Activated CD4-positive, alpha-beta T cell treated with anti-CD3 and anti-CD28 coated beads, Interleukin-2, amount 10 ng/mL, durations not matched to agents 7 days and 5 days (primary cell): ENCODE results near the gene CRTC3. TPM values are rescaled to one million over a fixed set of nuclear protein-coding genes. Genes with fewer than 3 reads are reported as not detected.

Source experiments
- CTCF ChIA-PET: fragments of 350-600 bp; sonication (Branson Sonifier 250); formaldehyde crosslinking; loops from one replicate; lab custom pipeline; 2021; ENCODE audit warnings: antibody characterized with exemption; lab: Charles Lee
- POLR2A ChIA-PET: fragments of 350-600 bp; sonication (Branson Sonifier 250); formaldehyde crosslinking; loops from one replicate; lab custom pipeline; 2021; ENCODE audit warnings: antibody characterized with exemption; lab: Charles Lee
- DNase-seq: peaks from one replicate; pipeline ENCODE4 v3.0.0-alpha.2; 2020
- H3K27ac Mint-ChIP-seq: one replicate; pipeline ENCODE4 v1.8.0; 2021; ENCODE audit warnings: mild to moderate bottlenecking, moderate library complexity, mixed read lengths
- H3K27me3 Mint-ChIP-seq: one replicate; pipeline ENCODE4 v1.8.0; 2021; ENCODE audit warnings: mixed read lengths
- H3K36me3 Mint-ChIP-seq: one replicate; pipeline ENCODE4 v1.8.0; 2021; ENCODE audit warnings: low read depth, mixed read lengths
- H3K4me1 Mint-ChIP-seq: one replicate; pipeline ENCODE4 v1.8.0; 2021; ENCODE audit warnings: mixed read lengths
- H3K4me3 Mint-ChIP-seq: one replicate; pipeline ENCODE4 v1.8.0; 2021; ENCODE audit warnings: mild to moderate bottlenecking, moderate library complexity, mixed read lengths
- H3K9me3 Mint-ChIP-seq: one replicate; pipeline ENCODE4 v1.8.0; 2021; ENCODE audit warnings: mixed read lengths
- total RNA-seq, 2 experiments: library from RNA; stranded (reverse); gene quantifications; one replicate each; pipeline ENCODE4 v1.2.3, GENCODE V29; 2021

Gene CRTC3
- total RNA-seq, 2 experiments from 2014 or later = 85.1 to 90.7 TPM

DNA sequence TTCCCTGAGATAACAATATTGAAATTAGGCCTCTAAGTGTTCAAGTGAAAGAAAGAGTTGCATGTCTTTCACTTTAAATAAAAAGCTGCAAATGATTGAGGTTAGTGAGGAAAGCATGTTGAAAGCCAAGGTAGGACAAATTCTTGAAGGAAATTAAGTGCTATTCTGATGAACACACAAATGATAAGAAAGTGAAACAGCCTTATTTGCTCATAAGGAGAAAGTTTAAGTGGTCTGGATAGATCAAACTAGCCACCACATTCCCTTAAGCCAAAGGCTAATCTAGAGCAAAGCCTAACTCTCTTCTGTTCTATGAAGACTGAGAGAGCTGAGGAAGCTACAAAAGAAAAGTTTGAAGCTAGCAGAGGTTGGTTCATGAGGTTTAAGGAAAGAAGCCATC, 36.1 kb downstream of the CRTC3 start:
- ChIA-PET CTCF (interaction anchor here (0.5 to 1.3 kb wide), 4 partner anchors 15 to 366 kb away, joined by 3 to 7 read pairs (median 4); no protein-coding TSS in a partner anchor), POLR2A (no interaction called here)
- H3K27ac Mint-ChIP-seq = peak overlapping the region; percentile 95
- no peak for DNase-seq
- no peaks in the 10 kb centered on the region for H3K9me3 Mint-ChIP-seq
- H3K4me1 Mint-ChIP-seq = peaks cover 91% of the 10 kb centered on the region
- peaks cover 52% of the 10 kb centered on the region for H3K36me3 Mint-ChIP-seq
- H3K27me3 Mint-ChIP-seq = no peaks in the 10 kb centered on the region
- peak overlapping the region; percentile 1 for H3K4me3 Mint-ChIP-seq

GRCh38 chr15:90570643-90571042, 40.9 kb downstream of the CRTC3 start:
- Mint-ChIP-seq H3K4me1 (peaks cover 90% of the 10 kb centered on the region), H3K27me3 (no peaks in the 10 kb centered on the region), H3K36me3 (peaks cover 49% of the 10 kb centered on the region), H3K27ac (peak overlapping the region; percentile 91), H3K9me3 (peaks cover 10% of the 10 kb centered on the region), H3K4me3 (peak overlapping the region; percentile 20)
- no peak for DNase-seq
- POLR2A ChIA-PET = no interaction called here
- CTCF ChIA-PET = interaction anchor here (1.0 to 1.6 kb wide), 2 partner anchors 10 to 14 kb away, joined by 3 to 8 read pairs; no protein-coding TSS in a partner anchor

- no peak for DNase-seq
- peaks cover 12% of the 10 kb centered on the region for H3K9me3 Mint-ChIP-seq
- no peaks in the 10 kb centered on the region for H3K27me3 Mint-ChIP-seq
- peak overlapping the region; percentile 12 for H3K4me3 Mint-ChIP-seq
- ChIA-PET POLR2A (no interaction called here), CTCF (interaction anchor here (1.0 to 1.6 kb wide), 3 partner anchors 10 to 31 kb away, joined by 3 to 8 read pairs (median 4); no protein-coding TSS in a partner anchor)
- H3K36me3 Mint-ChIP-seq = peaks cover 50% of the 10 kb centered on the region
- peaks cover 89% of the 10 kb centered on the region for H3K4me1 Mint-ChIP-seq
- H3K27ac Mint-ChIP-seq = peak overlapping the region; percentile 84
Measured at GRCh38 chr15:90571063-90571541, 41.4 kb downstream of the CRTC3 start.

- CTCF ChIA-PET = interaction anchor here (0.6 to 1.8 kb wide), 8 partner anchors 9 to 562 kb away, joined by 3 to 5 read pairs (median 4); no protein-coding TSS in a partner anchor
- peak overlapping the region; percentile 94 for H3K27ac Mint-ChIP-seq
- no peaks in the 10 kb centered on the region for H3K27me3 Mint-ChIP-seq
- peaks cover 54% of the 10 kb centered on the region for H3K36me3 Mint-ChIP-seq
- peaks cover 14% of the 10 kb centered on the region for H3K9me3 Mint-ChIP-seq
- no peak for DNase-seq
- POLR2A ChIA-PET = interaction anchor here (1.0 kb wide), 1 partner anchor 33 kb away, joined by 3 read pairs; no protein-coding TSS in a partner anchor
- H3K4me3 Mint-ChIP-seq = peak overlapping the region; percentile 26
- peaks cover 90% of the 10 kb centered on the region for H3K4me1 Mint-ChIP-seq
Measured at GRCh38 chr15:90572893-90573292, 43.2 kb downstream of the CRTC3 start.

DNA sequence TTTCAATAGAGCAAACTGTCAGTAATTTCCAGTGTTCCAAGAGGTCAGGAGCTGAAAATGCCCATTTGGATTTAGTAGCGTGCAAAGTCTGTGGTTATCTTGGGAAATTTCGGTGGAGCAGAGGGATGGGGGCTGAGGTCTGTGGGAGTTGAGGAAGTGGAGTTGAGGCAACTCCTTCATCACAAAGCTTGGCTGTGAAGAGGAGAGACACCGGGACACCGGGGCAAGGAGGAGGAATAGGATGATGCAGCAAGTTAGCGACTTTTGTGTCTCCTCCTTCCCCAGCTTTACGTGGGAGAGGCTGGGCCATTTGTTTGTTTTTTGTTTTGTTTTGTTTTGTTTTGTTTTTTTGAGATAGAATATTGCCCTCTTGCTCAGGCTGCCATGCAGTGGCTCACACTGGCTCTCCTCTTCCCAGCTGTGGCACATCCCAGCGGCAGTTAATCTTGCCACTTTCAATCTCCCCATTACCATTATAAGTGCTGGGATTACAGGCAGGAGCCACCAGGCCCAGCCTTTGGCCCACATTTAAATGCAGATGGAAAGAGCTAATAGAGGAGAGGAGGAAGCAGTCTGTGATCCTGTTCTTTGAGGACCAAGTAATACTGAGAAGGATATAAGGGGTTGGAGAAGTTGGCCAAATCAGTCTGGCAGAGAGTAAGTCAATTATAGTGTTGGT, 47.1 kb downstream of the CRTC3 start:
- Mint-ChIP-seq H3K27me3 (no peaks in the 10 kb centered on the region), H3K36me3 (peaks cover 48% of the 10 kb centered on the region), H3K9me3 (peaks cover 14% of the 10 kb centered on the region), H3K4me1 (peaks cover 85% of the 10 kb centered on the region), H3K4me3 (no peak overlapping the region), H3K27ac (peak overlapping the region; percentile 77)
- no peak for DNase-seq
- ChIA-PET CTCF (interaction anchor here (0.6 to 1.2 kb wide), 5 partner anchors 9 to 310 kb away, joined by 3 to 5 read pairs (median 3); no protein-coding TSS in a partner anchor), POLR2A (no interaction called here)

DNA sequence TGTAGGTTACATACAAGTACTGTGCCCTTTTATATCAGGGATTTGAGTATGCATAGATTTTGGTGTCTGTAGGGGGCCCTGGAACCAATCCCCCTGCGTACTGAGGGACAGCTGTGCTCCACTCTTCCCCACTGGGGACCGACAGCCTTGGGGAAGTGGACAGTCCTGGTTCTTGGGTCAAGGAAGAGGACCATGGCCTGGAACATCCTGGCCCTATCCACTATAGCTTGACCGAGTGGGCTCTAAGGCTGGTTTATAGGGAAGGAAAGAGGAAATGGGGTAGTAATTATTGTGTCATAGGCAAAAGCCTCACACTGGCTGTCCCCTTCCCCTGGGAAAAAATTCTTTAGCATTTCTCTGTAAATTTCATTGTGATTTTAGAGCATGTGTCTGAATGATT, 49.5 kb downstream of the CRTC3 start:
- H3K4me1 Mint-ChIP-seq = peaks cover 83% of the 10 kb centered on the region
- H3K9me3 Mint-ChIP-seq = peaks cover 4% of the 10 kb centered on the region
- no peak overlapping the region for H3K4me3 Mint-ChIP-seq
- no peak overlapping the region for H3K27ac Mint-ChIP-seq
- H3K36me3 Mint-ChIP-seq = peaks cover 47% of the 10 kb centered on the region
- H3K27me3 Mint-ChIP-seq = no peaks in the 10 kb centered on the region
- CTCF ChIA-PET = interaction anchor here (1.8 kb wide), 1 partner anchor 14 kb away, joined by 5 read pairs; no protein-coding TSS in a partner anchor
- DNase-seq = no peak
- POLR2A ChIA-PET = no interaction called here

- peaks cover 75% of the 10 kb centered on the region for H3K4me1 Mint-ChIP-seq
Measured at GRCh38 chr15:90580099-90580498, 50.4 kb downstream of the CRTC3 start.

GRCh38 chr15:90580541-90580940, 50.8 kb downstream of the CRTC3 start:
- peaks cover 45% of the 10 kb centered on the region for H3K36me3 Mint-ChIP-seq
- CTCF ChIA-PET = interaction anchor here (1.0 to 1.8 kb wide), 3 partner anchors 11 to 14 kb away, joined by 3 to 5 read pairs (median 4); no protein-coding TSS in a partner anchor
- peaks cover 4% of the 10 kb centered on the region for H3K9me3 Mint-ChIP-seq
- H3K4me3 Mint-ChIP-seq = no peak overlapping the region
- POLR2A ChIA-PET = no interaction called here
- peaks cover 71% of the 10 kb centered on the region for H3K4me1 Mint-ChIP-seq
- peak overlapping the region; percentile 47 for H3K27ac Mint-ChIP-seq
- no peaks in the 10 kb centered on the region for H3K27me3 Mint-ChIP-seq
- no peak for DNase-seq

More at GRCh38 chr15:90580099-90580498, 50.4 kb downstream of the CRTC3 start:
- no peak for DNase-seq
- ChIA-PET CTCF (interaction anchor here (1.8 kb wide), 1 partner anchor 13 kb away, joined by 5 read pairs; no protein-coding TSS in a partner anchor), POLR2A (no interaction called here)
- peaks cover 4% of the 10 kb centered on the region for H3K9me3 Mint-ChIP-seq
- no peaks in the 10 kb centered on the region for H3K27me3 Mint-ChIP-seq
- H3K4me3 Mint-ChIP-seq = no peak overlapping the region
- H3K27ac Mint-ChIP-seq = peak overlapping the region; percentile 47
- peaks cover 44% of the 10 kb centered on the region for H3K36me3 Mint-ChIP-seq

DNA sequence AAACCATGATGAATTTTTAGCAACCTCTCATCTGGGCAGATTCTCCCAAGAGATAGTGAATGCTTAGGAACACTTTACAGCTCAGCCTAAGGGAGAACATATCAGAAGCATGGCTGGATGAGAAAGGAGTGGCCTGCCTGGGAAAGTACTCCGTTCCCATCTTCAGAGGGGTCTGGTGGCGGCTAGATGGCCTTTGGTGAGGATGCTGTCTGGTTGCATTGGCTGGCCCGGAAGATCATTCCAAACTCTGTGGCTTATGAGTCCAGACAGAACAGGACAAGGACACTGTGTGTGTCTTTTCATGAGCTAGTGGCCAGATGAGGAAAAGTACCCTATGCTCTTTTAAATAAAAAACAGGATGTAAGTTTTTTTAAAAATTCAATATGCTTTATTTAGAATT, 51.2 kb downstream of the CRTC3 start:
- Mint-ChIP-seq H3K9me3 (peaks cover 3% of the 10 kb centered on the region), H3K27ac (peak overlapping the region; percentile 75), H3K36me3 (peaks cover 46% of the 10 kb centered on the region), H3K4me1 (peaks cover 71% of the 10 kb centered on the region), H3K27me3 (no peaks in the 10 kb centered on the region), H3K4me3 (no peak overlapping the region)
- POLR2A ChIA-PET = no interaction called here
- no peak for DNase-seq
- CTCF ChIA-PET = interaction anchor here (1.0 to 1.8 kb wide), 3 partner anchors 10 to 15 kb away, joined by 3 to 5 read pairs (median 4); no protein-coding TSS in a partner anchor

DNA sequence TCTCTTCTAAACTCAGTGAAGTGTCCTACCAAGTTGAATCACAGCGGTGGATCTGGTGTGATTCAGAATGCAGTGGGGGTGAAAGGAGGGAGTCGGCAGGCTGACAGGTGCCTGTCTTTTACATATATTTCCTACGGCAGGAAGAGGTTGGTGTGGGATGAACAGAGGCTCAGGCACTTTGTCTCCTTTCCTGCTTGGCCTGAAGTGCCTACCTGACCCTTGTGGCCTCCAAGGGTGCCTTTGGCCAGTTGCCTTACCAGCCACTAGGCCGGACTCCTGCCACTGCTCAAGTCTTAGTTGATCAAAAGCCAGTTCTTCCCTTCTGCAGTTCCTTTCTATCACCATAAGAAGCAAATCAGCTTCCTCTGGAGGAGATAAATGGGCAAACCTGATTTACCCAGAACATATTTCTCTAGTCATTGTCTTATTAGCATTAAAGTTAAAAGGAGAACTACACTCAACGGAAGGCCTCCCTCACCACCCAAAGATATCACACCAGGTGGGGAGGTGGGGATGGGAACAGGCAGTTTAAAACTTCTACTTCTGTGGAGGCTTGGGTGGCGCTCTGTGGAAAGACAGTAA, 52.1 kb downstream of the CRTC3 start:
- POLR2A ChIA-PET = no interaction called here
- H3K9me3 Mint-ChIP-seq = no peaks in the 10 kb centered on the region
- H3K4me1 Mint-ChIP-seq = peaks cover 69% of the 10 kb centered on the region
- H3K27ac Mint-ChIP-seq = peak overlapping the region; percentile 66
- CTCF ChIA-PET = interaction anchor here (0.8 to 1.4 kb wide), 3 partner anchors 9 to 21 kb away, joined by 3 read pairs; no protein-coding TSS in a partner anchor
- no peak for DNase-seq
- H3K36me3 Mint-ChIP-seq = peaks cover 45% of the 10 kb centered on the region
- peak overlapping the region; percentile 15 for H3K4me3 Mint-ChIP-seq
- H3K27me3 Mint-ChIP-seq = no peaks in the 10 kb centered on the region

GRCh38 chr15:90582553-90582952, 52.8 kb downstream of the CRTC3 start:
- no peaks in the 10 kb centered on the region for H3K27me3 Mint-ChIP-seq
- DNase-seq = no peak
- no peak overlapping the region for H3K4me3 Mint-ChIP-seq
- H3K9me3 Mint-ChIP-seq = no peaks in the 10 kb centered on the region
- peaks cover 67% of the 10 kb centered on the region for H3K4me1 Mint-ChIP-seq
- H3K27ac Mint-ChIP-seq = peak overlapping the region; percentile 69
- ChIA-PET CTCF (interaction anchor here (0.8 to 1.0 kb wide), 2 partner anchors 19 to 21 kb away, joined by 3 read pairs; no protein-coding TSS in a partner anchor), POLR2A (no interaction called here)
- H3K36me3 Mint-ChIP-seq = peaks cover 45% of the 10 kb centered on the region

DNA sequence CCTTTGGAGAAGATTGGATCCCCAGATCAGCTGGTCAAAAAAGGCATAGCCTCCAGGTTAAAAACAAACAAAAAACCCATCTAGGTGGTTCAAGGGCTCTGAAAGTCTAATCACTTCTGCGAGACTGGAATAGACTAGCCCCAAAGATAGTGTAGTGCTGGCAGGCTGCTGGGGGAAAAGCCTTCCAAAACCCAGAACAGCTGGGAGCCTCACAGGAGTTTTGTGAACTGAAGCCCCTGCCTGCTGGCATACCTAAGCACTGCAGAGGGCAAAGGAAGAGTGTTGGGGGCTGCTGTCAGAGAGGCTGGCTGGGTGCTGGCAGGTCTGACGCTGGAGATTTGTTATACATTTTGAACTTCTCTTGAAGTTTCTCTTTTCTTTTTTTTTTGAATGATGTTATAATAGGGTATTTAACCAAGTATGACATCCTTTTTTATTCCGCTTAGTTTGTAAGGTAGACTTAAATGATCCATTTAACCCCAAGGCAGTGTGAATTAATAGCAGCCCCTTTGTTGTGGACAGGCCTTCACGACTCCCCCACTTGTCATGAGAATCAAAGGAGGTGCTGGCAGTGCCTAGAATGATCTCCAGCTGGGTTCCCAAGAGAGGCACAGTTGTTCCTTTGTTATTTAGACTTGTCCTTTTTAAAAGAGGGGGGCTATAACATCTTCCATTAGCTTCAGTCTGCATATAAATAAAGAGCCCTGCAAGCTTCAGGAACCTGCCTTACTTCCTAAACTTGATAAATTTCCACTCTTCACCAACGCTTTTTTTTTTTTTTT, 53.9 kb downstream of the CRTC3 start:
- Mint-ChIP-seq H3K4me3 (no peak overlapping the region), H3K4me1 (peaks cover 66% of the 10 kb centered on the region)
- POLR2A ChIA-PET = no interaction called here

More for the DNA sequence above, 53.9 kb downstream of the CRTC3 start:
- CTCF ChIA-PET = interaction anchor here (0.6 to 1.2 kb wide), 4 partner anchors 8 to 157 kb away, joined by 3 to 5 read pairs (median 3); no protein-coding TSS in a partner anchor
- H3K27ac Mint-ChIP-seq = peak overlapping the region; percentile 60
- H3K27me3 Mint-ChIP-seq = no peaks in the 10 kb centered on the region
- DNase-seq = no peak
- H3K9me3 Mint-ChIP-seq = no peaks in the 10 kb centered on the region
- peaks cover 50% of the 10 kb centered on the region for H3K36me3 Mint-ChIP-seq
